Measurements from ENCODE around the gene CYP2W1.

Gene CYP2W1

GRCh38 chr7:945556-946255, 37.3 kb upstream of the CYP2W1 start:
- DNase-seq (ENCODE audit: low read depth): no peak

GRCh38 chr7:946256-946996, 36.6 kb upstream of the CYP2W1 start:
- in situ Hi-C loops (cut with HindIII; ENCODE audit: low sequenced_read_pairs): no loop called here
- no peak for TF ChIP-seq CTCF (IDR thresholded peaks at IDR 0.05; ENCODE audit: low read depth, low read length, missing control alignments)
- no peak overlapping the region for H3K4me3 ChIP-seq (ENCODE audit: low read depth, low read length)
- no peak for DNase-seq (ENCODE audit: low read depth)

More at GRCh38 chr7:945556-946255, 37.3 kb upstream of the CYP2W1 start:
- no peak for TF ChIP-seq CTCF (IDR thresholded peaks at IDR 0.05; ENCODE audit: low read depth, low read length, missing control alignments)
- in situ Hi-C loops (cut with HindIII; ENCODE audit: low sequenced_read_pairs): no loop called here
- no peak overlapping the region for H3K4me3 ChIP-seq (ENCODE audit: low read depth, low read length)

GRCh38 chr7:947391-948210, 35.4 kb upstream of the CYP2W1 start:
- in situ Hi-C loops (cut with HindIII; ENCODE audit: low sequenced_read_pairs): no loop called here
- DNase-seq (ENCODE audit: low read depth): no peak
- no peak for TF ChIP-seq CTCF (IDR thresholded peaks at IDR 0.05; ENCODE audit: low read depth, low read length, missing control alignments)
- H3K4me3 ChIP-seq (ENCODE audit: low read depth, low read length): no peak overlapping the region

GRCh38 chr7:949021-949934, 33.7 kb upstream of the CYP2W1 start:
- no peak for DNase-seq (ENCODE audit: low read depth)
- H3K4me3 ChIP-seq (ENCODE audit: low read depth, low read length): no peak overlapping the region
- no peak for TF ChIP-seq CTCF (IDR thresholded peaks at IDR 0.05; ENCODE audit: low read depth, low read length, missing control alignments)
- in situ Hi-C loops (cut with HindIII; ENCODE audit: low sequenced_read_pairs): no loop called here

- in situ Hi-C loops (cut with HindIII; ENCODE audit: low sequenced_read_pairs): loop anchor here (25.0 kb wide), 1 partner anchor 165 kb away; no protein-coding TSS in a partner anchor
- DNase-seq (ENCODE audit: low read depth): no peak
- TF ChIP-seq CTCF (IDR thresholded peaks at IDR 0.05; ENCODE audit: low read depth, low read length, missing control alignments): no peak
- no peak overlapping the region for H3K4me3 ChIP-seq (ENCODE audit: low read depth, low read length)
Observed at GRCh38 chr7:951881-952547, 31.0 kb upstream of the CYP2W1 start.

Data from astrocyte of the cerebellum (primary cell).